Naive B cell (primary cell): ENCODE measurements around the gene ZNF683. TPM values are rescaled to one million over a fixed set of nuclear protein-coding genes. Genes with fewer than 3 reads are reported as not detected.

ENCODE experiments used
- ATAC-seq, 2 donors: fragments of 150-1000 bp; cut with Tn5 transposase; 2 replicates each; pipeline ENCODE4 v1.10.0; 2021; ENCODE audit warnings: low read depth in 2 of 2, mild to moderate bottlenecking in 2 of 2, moderate library complexity in 2 of 2
- DNase-seq: peaks from one replicate; pipeline ENCODE4 v3.0.0; 2022
- H3K27ac Mint-ChIP-seq, 6 donors: one replicate each; pipeline ENCODE4 v1.8.0; 2020 to 2022; ENCODE audit warnings: mild to moderate bottlenecking in 6 of 6, mixed read lengths in 6 of 6, moderate library complexity in 5 of 6, inconsistent platforms in 2 of 6
- H3K27me3 Mint-ChIP-seq, 3 donors: one replicate each; pipeline ENCODE4 v1.8.0; 2021 to 2022; ENCODE audit warnings: mixed read lengths in 3 of 3, mild to moderate bottlenecking in 1 of 3
- H3K36me3 Mint-ChIP-seq, 2 donors: one replicate each; pipeline ENCODE4 v1.8.0; 2020 to 2022; ENCODE audit warnings: mixed read lengths in 2 of 2, inconsistent platforms in 1 of 2, mild to moderate bottlenecking in 1 of 2
- H3K4me1 Mint-ChIP-seq, 3 donors: one replicate each; pipeline ENCODE4 v1.8.0; 2020 to 2022; ENCODE audit warnings: mixed read lengths in 3 of 3, inconsistent platforms in 1 of 3, mild to moderate bottlenecking in 1 of 3, moderate library complexity in 1 of 3
- H3K4me3 Mint-ChIP-seq, 8 donors: one replicate each; pipeline ENCODE4 v1.8.0; 2020 to 2022; ENCODE audit warnings: mild to moderate bottlenecking in 8 of 8, mixed read lengths in 8 of 8, moderate library complexity in 8 of 8, inconsistent platforms in 2 of 8
- H3K9me3 Mint-ChIP-seq, 7 donors: one replicate each; pipeline ENCODE4 v1.8.0; 2020 to 2022; ENCODE audit warnings: mixed read lengths in 7 of 7, mild to moderate bottlenecking in 5 of 7, inconsistent platforms in 2 of 7, moderate library complexity in 1 of 7
- polyA plus RNA-seq, 6 donors: library from polyadenylated mRNA; unstranded; fragments of 300-500 nt; fragmentation: Illumina TruSeq; gene quantifications; one replicate each; pipeline ENCODE4 v1.2.3, GENCODE V29; 2021; ENCODE audit warnings: low read depth in 6 of 6

The ZNF683 gene
- polyA plus RNA-seq, 6 donors from 2014 or later = not detected

- ATAC-seq (peak in 1 of 2 donors; percentile 12), DNase-seq (no peak)
- H3K4me1 Mint-ChIP-seq = peaks cover 24 to 35% (median 30%) of the 10 kb centered on the region in 3 donors
- H3K36me3 Mint-ChIP-seq = no peaks in the 10 kb centered on the region
- H3K4me3 Mint-ChIP-seq = peak overlapping the region in 6 of 8 donors; percentile 15 to 90 (median 78)
- peaks cover 0 to 1% (median 0%) of the 10 kb centered on the region in 7 donors for H3K9me3 Mint-ChIP-seq
- H3K27me3 Mint-ChIP-seq = peaks cover 18 to 60% (median 54%) of the 10 kb centered on the region in 3 donors
- peak overlapping the region in 1 of 6 donors; percentile 90 for H3K27ac Mint-ChIP-seq
Measured at GRCh38 chr1:26361605-26362122, 10.9 kb downstream of the ZNF683 start.

- Mint-ChIP-seq H3K9me3 (peaks cover 0 to 1% (median 0%) of the 10 kb centered on the region in 7 donors), H3K27me3 (peaks cover 18 to 56% (median 56%) of the 10 kb centered on the region in 3 donors), H3K27ac (peak overlapping the region in 3 of 6 donors; percentile 12 to 78 (median 71)), H3K4me3 (peak overlapping the region; percentile 69 to 92 (median 84)), H3K36me3 (no peaks in the 10 kb centered on the region), H3K4me1 (peaks cover 24 to 35% (median 30%) of the 10 kb centered on the region in 3 donors)
- ATAC-seq (no peak), DNase-seq (no peak)
Measured at GRCh38 chr1:26360807-26361604, 11.5 kb downstream of the ZNF683 start.

DNA sequence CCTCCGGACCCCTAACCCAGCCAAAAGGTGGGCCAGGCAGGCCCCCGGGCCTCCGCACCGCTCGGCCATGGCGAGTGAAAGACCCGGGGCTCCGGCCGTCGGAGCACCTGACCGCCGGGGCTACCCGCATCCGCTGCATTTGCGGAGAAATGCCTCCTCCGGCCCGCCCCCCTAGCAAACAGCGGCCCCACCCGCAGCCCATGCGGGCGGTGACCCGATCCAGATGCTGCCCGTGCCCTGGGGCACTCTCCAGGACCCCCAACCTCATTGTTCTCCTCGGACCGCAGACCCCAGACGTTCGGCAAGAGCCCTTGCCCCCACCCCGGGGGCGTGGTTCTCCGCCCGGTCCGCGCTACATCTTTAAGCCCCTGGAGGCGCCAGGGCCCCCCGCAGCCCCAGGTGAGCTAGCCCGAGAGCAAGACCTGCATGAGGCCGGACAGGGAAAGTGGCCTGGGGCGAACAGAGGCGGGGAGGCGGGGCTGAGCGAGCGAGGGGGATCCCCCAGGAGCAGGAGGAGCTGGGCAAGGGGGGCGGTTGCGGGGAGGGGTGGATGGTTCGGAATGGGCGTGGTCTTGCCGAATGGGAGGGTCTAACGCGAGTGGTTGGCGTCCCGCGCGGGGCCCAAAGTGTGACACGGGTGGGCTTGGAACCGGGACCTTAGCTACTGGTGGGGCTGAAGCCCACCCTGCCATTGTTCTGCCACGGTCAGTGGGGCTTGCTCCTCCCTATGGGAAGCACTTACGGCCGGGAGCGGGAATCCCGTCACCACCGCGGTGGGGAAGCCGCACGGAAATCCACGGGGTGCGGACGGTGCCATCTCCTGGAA, 12.4 kb downstream of the ZNF683 start:
- peaks cover 16 to 61% (median 60%) of the 10 kb centered on the region in 3 donors for H3K27me3 Mint-ChIP-seq
- DNase-seq (peak; percentile 49), ATAC-seq (peak; percentile 53 to 61)
- peak overlapping the region; percentile 69 to 92 (median 84) for H3K4me3 Mint-ChIP-seq
- no peaks in the 10 kb centered on the region for H3K36me3 Mint-ChIP-seq
- H3K27ac Mint-ChIP-seq = peak overlapping the region in 3 of 6 donors; percentile 60 to 79 (median 70)
- peaks cover 0 to 1% (median 0%) of the 10 kb centered on the region in 7 donors for H3K9me3 Mint-ChIP-seq
- peaks cover 24 to 35% (median 30%) of the 10 kb centered on the region in 3 donors for H3K4me1 Mint-ChIP-seq

DNA sequence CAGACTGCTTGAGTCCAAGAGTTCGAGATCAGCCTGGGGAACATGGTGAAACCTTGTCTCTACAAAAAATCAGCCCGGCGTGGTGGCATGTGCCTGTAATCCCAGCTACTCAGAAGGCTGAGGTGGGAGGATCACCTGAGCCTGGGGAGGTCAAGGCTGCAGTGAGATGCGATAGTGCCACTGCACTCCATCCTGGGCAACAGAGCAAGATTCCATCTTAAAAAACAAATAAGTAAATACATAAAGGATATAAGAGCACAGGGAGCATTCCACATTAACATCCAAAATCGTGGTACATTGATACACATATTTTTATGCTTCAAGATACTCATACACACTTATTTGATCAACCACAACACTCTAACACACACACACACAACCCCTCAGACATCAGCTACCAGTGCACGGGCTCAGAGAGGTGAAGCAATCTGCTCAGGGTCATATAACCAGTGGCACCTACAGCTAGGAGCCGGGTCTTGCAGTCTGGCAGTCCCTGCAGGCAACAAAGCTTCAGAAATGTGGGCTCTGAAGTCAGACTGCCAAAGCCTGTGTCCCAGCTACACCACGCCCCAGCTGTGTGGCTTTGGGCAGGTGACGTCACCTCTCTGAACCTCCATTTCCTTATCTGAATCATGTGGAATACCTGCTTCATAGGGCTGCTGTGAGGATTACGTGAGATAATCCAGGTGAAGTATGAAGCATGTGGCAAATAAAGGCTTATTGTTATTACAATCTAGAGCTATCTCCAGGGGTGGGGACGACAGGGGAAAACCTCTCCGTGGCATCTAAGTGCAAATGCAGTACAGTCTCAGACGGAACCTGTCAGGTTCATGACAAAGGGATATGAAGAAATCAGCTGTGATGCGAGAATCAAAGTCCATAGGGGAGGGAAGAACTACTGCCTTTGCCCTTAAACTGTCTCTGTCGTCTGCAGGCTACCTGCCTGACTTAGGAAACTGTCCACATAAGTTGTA, 13.9 kb downstream of the ZNF683 start:
- H3K4me3 Mint-ChIP-seq = peak overlapping the region in 6 of 8 donors; percentile 47 to 79 (median 64)
- no peak for ATAC-seq
- DNase-seq = no peak
- peaks cover 6 to 52% (median 51%) of the 10 kb centered on the region in 3 donors for H3K27me3 Mint-ChIP-seq
- no peak overlapping the region for H3K27ac Mint-ChIP-seq
- H3K9me3 Mint-ChIP-seq = peaks cover 0 to 1% (median 0%) of the 10 kb centered on the region in 7 donors
- H3K4me1 Mint-ChIP-seq = peaks cover 24 to 32% (median 26%) of the 10 kb centered on the region in 3 donors
- H3K36me3 Mint-ChIP-seq = no peaks in the 10 kb centered on the region

DNA sequence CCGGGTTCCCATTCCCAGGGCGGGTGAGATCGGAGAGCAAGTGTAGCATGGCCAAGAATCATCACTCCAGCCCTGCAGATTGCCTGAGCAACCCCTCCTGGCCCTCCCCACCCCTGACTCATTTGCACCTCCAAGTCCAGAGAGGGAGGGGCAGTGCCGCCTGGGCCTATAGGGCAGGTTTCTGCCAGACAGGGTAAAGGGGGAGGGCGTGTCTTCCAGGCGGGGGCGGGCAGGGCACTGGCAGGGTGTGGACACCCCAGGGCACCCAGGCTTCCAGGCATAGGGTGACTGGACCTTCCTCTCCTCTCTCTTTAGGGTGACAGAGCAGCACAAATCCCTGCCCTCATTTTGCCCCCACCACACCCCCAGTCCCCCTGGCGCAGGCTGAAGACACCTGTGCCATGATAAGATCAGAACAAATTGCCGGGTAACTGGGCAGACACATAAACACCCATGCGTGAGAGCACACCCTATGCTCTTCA, 15.4 kb downstream of the ZNF683 start:
- DNase-seq (no peak), ATAC-seq (no peak)
- Mint-ChIP-seq H3K36me3 (no peaks in the 10 kb centered on the region), H3K27ac (no peak overlapping the region), H3K27me3 (peaks cover 5 to 59% (median 53%) of the 10 kb centered on the region in 3 donors), H3K9me3 (peaks cover 0 to 1% (median 0%) of the 10 kb centered on the region in 7 donors), H3K4me1 (peaks cover 20 to 25% (median 24%) of the 10 kb centered on the region in 3 donors), H3K4me3 (no peak overlapping the region)

DNA sequence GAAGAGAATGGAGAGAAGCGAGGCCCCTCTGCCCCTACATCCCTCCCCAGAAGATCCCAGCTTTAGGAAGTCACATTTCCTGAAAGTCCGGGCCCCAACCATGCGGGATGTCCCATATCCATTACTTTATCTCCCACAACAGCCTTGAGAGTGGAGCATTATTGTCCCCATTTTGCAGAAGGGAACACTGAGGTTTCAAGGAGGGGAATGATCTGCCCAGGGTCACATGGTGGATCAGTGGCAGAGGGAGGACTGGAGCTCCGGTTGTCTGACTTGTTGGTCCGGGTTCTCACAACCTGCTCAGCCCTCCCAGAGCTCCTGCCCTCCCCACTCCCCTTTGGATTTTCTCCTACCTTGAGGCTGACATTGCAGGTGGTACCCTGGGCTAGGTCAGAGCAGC, 16.4 kb downstream of the ZNF683 start:
- Mint-ChIP-seq H3K27me3 (peaks cover 9 to 52% (median 46%) of the 10 kb centered on the region in 3 donors), H3K4me1 (peaks cover 13 to 19% (median 16%) of the 10 kb centered on the region in 3 donors), H3K9me3 (peaks cover 0 to 1% (median 0%) of the 10 kb centered on the region in 7 donors), H3K4me3 (no peak overlapping the region), H3K36me3 (no peaks in the 10 kb centered on the region), H3K27ac (peak overlapping the region in 1 of 6 donors; percentile 66)
- DNase-seq = no peak
- ATAC-seq = no peak

GRCh38 chr1:26354972-26355371, 17.6 kb downstream of the ZNF683 start:
- H3K27me3 Mint-ChIP-seq = peaks cover 4 to 43% (median 34%) of the 10 kb centered on the region in 3 donors
- no peaks in the 10 kb centered on the region for H3K36me3 Mint-ChIP-seq

DNA sequence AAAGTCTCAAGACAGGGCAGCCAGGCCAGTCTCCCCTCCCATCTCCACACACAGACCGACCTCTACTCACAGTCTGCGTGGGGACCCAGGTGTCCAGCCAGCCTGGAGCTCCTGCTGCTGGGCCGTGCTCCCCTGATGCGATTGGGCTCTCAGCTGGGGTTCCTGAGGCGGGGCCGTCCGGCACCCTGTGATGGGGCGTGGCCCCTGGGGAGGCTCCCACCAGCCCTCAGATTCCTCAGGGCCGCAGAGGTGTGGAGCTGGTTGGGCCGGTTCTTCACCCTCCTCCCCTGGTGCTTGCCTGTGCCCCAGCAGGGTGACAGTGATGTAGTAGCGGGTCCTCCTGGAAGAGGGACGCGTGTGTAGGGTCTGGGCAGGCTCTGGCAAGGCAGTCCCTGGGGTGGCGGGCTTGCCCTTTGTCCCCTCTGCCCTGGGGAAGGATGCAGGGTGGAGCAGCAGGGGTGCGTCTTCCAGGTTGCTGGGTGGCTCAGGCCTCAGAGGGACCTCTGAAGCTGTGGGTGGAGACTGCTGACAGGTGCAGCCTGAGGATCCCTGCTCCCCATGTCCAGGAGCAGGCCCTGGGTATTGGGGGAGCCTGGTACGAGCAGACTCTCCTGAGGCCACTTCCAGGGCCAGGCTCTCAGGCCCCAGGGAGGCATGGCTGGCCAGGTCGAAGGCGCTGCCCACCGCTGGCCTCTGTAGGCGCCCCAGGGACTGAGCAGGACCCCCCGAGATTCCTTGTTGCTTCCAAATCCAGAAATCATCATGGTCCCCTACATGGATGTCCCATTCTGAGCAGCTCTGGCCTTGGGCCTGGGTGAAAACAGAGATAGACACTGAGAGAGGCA, 18.4 kb downstream of the ZNF683 start, which contains the start of gene CRYBG2:
TSS of gene CRYBG2 (minus strand) at position 155 of the 845 bp plus-strand sequence. CDS start 7,473 bp downstream, outside the sequence.
- ATAC-seq = no peak
- Mint-ChIP-seq H3K4me1 (no peaks in the 10 kb centered on the region), H3K36me3 (no peaks in the 10 kb centered on the region), H3K27me3 (peaks cover 4 to 35% (median 27%) of the 10 kb centered on the region in 3 donors), H3K9me3 (no peaks in the 10 kb centered on the region), H3K27ac (peak within 1 kb of the TSS in 1 of 6 donors; percentile 15), H3K4me3 (no peak within 1 kb of the TSS)
- DNase-seq = no peak

More at GRCh38 chr1:26354972-26355371, 17.6 kb downstream of the ZNF683 start:
- Mint-ChIP-seq H3K4me3 (no peak overlapping the region), H3K9me3 (no peaks in the 10 kb centered on the region), H3K4me1 (peaks cover 3 to 7% (median 5%) of the 10 kb centered on the region in 3 donors), H3K27ac (no peak overlapping the region)
- DNase-seq = no peak
- no peak for ATAC-seq

GRCh38 chr1:26353210-26353859, 19.2 kb downstream of the ZNF683 start:
- no peak for ATAC-seq

GRCh38 chr1:26352338-26352679, 20.2 kb downstream of the ZNF683 start:
- ATAC-seq (no peak), DNase-seq (no peak)
- peaks cover 4 to 22% (median 20%) of the 10 kb centered on the region in 3 donors for H3K27me3 Mint-ChIP-seq
- H3K36me3 Mint-ChIP-seq = no peaks in the 10 kb centered on the region
- H3K9me3 Mint-ChIP-seq = no peaks in the 10 kb centered on the region
- H3K4me3 Mint-ChIP-seq = no peak overlapping the region
- H3K4me1 Mint-ChIP-seq = no peaks in the 10 kb centered on the region
- peak overlapping the region in 1 of 6 donors; percentile 0 for H3K27ac Mint-ChIP-seq

More at GRCh38 chr1:26353210-26353859, 19.2 kb downstream of the ZNF683 start:
- Mint-ChIP-seq H3K36me3 (no peaks in the 10 kb centered on the region), H3K4me3 (no peak overlapping the region), H3K9me3 (no peaks in the 10 kb centered on the region), H3K4me1 (no peaks in the 10 kb centered on the region), H3K27ac (no peak overlapping the region), H3K27me3 (peaks cover 4 to 29% (median 20%) of the 10 kb centered on the region in 3 donors)
- DNase-seq = no peak
